ENCODE data around the gene CNIH3. TPM values are rescaled to one million over a fixed set of nuclear protein-coding genes. Genes with fewer than 3 reads are reported as not detected.

Gene CNIH3
- total and polyA plus RNA-seq, 3 experiments from 2014 or later = 1.1 to 1.6 (median 1.5) TPM

Other genes with a start within 250 kb of the CNIH3 start
- gene WDR26, start 181.5 kb upstream of the CNIH3 start, total RNA-seq = 10 to 100 TPM; 65.8 to 66.1 TPM
- gene WDR26, start 181.5 kb upstream of the CNIH3 start, polyA plus RNA-seq = 5.6 TPM